Measurements from ENCODE around the gene NRTN. TPM values are rescaled to one million over a fixed set of nuclear protein-coding genes. Genes with fewer than 3 reads are reported as not detected.
"Not testable (repeated sequence)": the region's sequence is repeated elsewhere in the genome, so short reads cannot be mapped to it uniquely, and the experiment has no call there.

Gene NRTN
- total RNA-seq, 6 donors from 2014 or later = 0.77 to 13.3 (median 4.5) TPM

DNA sequence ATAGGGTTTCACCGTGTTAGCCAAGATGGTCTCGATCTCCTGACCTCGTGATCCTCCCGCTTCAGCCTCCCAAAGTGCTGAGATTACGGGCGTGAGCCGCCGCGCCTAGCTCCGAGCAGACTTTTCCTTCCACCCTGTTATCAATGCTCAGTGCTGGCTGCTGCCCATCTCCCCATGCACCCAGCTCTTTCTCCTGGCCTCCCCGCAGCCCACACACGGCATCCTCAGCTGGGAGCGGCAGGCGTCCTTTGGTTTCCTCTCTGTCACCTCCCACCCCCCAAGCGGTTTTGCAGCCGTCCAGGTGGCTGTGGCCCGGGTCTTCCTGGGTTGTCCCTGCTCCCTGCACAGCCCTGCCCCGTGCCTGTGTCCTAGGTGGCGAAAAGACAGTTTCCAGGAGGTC is 32.5 kb upstream of the NRTN start:
- no peaks in the 10 kb centered on the region for H3K9me3 ChIP-seq
- no peaks in the 10 kb centered on the region for H3K4me1 ChIP-seq
- 83 to 88% methylated on average over 17 to 19 of the region's 19 CpGs for WGBS, 2 donors
- DNase-seq = no peak
- no peaks in the 10 kb centered on the region for H3K27me3 ChIP-seq
- no peak overlapping the region for H3K4me3 ChIP-seq
- no peaks in the 10 kb centered on the region for H3K36me3 ChIP-seq
- ATAC-seq (ENCODE audit: low FRiP score in 2 of 2) = no peak
- TF ChIP-seq, protein P1, sequence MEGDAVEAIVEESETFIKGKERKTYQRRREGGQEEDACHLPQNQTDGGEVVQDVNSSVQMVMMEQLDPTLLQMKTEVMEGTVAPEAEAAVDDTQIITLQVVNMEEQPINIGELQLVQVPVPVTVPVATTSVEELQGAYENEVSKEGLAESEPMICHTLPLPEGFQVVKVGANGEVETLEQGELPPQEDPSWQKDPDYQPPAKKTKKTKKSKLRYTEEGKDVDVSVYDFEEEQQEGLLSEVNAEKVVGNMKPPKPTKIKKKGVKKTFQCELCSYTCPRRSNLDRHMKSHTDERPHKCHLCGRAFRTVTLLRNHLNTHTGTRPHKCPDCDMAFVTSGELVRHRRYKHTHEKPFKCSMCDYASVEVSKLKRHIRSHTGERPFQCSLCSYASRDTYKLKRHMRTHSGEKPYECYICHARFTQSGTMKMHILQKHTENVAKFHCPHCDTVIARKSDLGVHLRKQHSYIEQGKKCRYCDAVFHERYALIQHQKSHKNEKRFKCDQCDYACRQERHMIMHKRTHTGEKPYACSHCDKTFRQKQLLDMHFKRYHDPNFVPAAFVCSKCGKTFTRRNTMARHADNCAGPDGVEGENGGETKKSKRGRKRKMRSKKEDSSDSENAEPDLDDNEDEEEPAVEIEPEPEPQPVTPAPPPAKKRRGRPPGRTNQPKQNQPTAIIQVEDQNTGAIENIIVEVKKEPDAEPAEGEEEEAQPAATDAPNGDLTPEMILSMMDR (IDR thresholded peaks at IDR 0.05) = no peak
- TF ChIP-seq EP300 (IDR thresholded peaks at IDR 0.05) = no peak
- no peak for TF ChIP-seq POLR2A (IDR thresholded peaks at IDR 0.05)
- TF ChIP-seq POLR2AphosphoS5 (IDR thresholded peaks at IDR 0.05) = no peak
- no peak overlapping the region for H3K27ac ChIP-seq

DNA sequence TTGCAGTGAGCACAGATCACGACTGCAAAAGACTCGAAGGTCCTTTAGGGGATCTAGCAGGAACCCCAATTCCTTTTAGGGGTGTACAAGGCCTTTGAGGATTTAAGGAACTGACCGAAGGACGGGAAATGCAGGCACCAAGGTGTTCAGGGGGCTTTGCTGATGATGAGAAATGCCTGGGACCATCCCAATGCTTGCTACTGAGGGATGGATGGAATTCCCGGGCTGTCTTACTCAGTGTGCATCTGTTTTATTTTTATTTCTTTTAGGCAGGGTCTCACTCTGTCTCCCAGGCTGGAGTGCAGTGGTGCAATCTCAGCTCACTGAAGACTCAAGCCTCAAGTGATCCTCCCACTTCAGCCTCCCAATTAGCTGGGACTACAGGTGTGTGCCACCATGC is 31.6 kb upstream of the NRTN start:
- H3K27ac ChIP-seq = no peak overlapping the region
- H3K4me3 ChIP-seq = no peak overlapping the region
- no peaks in the 10 kb centered on the region for H3K36me3 ChIP-seq
- no peaks in the 10 kb centered on the region for H3K9me3 ChIP-seq
- no peak for TF ChIP-seq EP300 (IDR thresholded peaks at IDR 0.05)
- no peaks in the 10 kb centered on the region for H3K27me3 ChIP-seq
- DNase-seq (no peak), ATAC-seq (ENCODE audit: low FRiP score in 2 of 2) (no peak)
- WGBS, 2 donors = 85 to 88% methylated on average over 5 of the region's 5 CpGs
- no peaks in the 10 kb centered on the region for H3K4me1 ChIP-seq

DNA sequence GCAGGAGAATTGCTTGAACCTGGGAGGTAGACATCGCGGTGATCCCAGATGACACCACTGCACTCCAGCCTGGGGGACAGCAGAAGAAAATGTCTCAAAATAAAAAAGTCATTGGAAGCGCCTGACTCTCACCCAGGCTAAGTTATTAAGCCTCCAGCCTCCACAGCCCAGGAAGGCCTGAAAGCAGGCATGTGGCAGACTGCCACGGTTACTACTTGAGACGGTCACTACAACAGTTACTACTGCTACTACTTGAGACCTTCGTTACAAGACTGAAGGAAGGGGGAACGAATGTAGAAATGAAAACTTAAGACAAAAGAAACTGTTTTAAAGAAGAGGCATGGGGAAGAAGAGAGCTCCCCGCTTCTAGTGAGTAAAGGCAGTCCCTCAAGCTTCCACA is 29.9 kb upstream of the NRTN start:
- Histone ChIP-seq H3K27ac (no peak overlapping the region), H3K9me3 (no peaks in the 10 kb centered on the region), H3K4me1 (no peaks in the 10 kb centered on the region), H3K36me3 (no peaks in the 10 kb centered on the region), H3K4me3 (no peak overlapping the region), H3K27me3 (no peaks in the 10 kb centered on the region)
- TF ChIP-seq POLR2A (IDR thresholded peaks at IDR 0.05) = no peak
- TF ChIP-seq, protein P1 (IDR thresholded peaks at IDR 0.05) = no peak
- no peak for TF ChIP-seq EP300 (IDR thresholded peaks at IDR 0.05)
- TF ChIP-seq POLR2AphosphoS5 (IDR thresholded peaks at IDR 0.05) = no peak
- DNase-seq (no peak), ATAC-seq (ENCODE audit: low FRiP score in 2 of 2) (no peak)
- WGBS, 2 donors = 75 to 78% methylated on average over 8 of the region's 8 CpGs

DNA sequence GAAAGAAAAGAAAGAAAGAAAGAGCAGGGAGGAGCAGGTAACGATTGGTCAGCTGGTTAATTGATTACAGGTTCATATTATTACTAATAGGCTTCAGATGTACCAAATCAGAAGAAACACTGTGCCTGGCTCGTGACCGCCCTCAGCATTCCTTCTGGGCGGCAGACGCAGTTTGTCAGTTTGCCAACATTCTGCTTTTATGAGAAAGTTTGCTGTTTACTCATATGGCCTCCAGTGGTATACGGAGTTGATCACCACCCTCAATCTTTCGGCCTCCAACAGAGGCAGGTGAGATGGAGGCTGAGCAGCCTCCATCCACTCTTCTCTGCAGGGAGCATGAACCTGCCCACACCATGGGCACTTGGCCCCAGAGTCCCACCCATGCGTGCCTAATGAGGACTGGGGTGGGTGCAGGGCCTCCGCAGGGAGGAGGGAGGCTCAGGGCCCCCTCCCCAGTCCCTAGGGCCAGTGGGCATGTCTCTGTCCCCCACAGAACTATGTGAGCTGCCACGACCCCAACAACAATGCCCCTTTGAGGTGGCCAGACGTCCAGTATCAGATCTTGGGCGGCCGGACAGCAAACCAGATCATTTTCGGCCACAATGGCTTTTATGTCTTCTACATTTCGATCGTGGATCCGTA is 29.1 kb upstream of the NRTN start:
- TF ChIP-seq POLR2AphosphoS5 (IDR thresholded peaks at IDR 0.05) = no peak
- no peak for TF ChIP-seq POLR2A (IDR thresholded peaks at IDR 0.05)
- TF ChIP-seq, protein P1 (IDR thresholded peaks at IDR 0.05) = no peak
- no peak for TF ChIP-seq EP300 (IDR thresholded peaks at IDR 0.05)
- peak in 1 of 2 donors; percentile 24 for ATAC-seq (ENCODE audit: low FRiP score in 2 of 2)
- H3K27me3 ChIP-seq = no peaks in the 10 kb centered on the region
- no peak for DNase-seq
- H3K9me3 ChIP-seq = no peaks in the 10 kb centered on the region
- H3K4me1 ChIP-seq = no peaks in the 10 kb centered on the region
- H3K4me3 ChIP-seq = no peak overlapping the region
- WGBS, 2 donors = 72 to 74% methylated on average over 17 of the region's 17 CpGs
- H3K36me3 ChIP-seq = no peaks in the 10 kb centered on the region
- H3K27ac ChIP-seq = no peak overlapping the region

DNA sequence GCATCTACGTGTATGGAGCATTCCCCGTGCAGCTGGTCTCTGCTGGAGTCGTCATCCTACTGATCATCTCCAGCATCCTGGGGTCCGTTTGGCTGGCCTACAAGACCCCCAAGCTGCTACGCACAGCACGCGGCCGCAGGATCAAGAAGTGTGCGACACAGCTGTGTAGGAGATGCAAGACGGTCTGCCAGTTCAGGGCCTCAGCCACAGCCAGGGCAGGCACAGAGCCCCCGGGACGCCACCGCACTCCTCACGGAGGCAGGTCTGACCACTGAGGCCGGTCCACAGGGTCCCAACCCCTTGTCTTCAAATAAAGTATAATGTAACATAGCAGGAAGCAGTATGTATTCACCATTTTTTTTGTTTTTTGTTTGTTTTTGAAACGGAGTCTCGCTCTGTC is 26.5 kb upstream of the NRTN start:
- TF ChIP-seq, protein P1 (IDR thresholded peaks at IDR 0.05) = no peak
- TF ChIP-seq EP300 (IDR thresholded peaks at IDR 0.05) (no peak), POLR2AphosphoS5 (IDR thresholded peaks at IDR 0.05) (no peak), POLR2A (IDR thresholded peaks at IDR 0.05) (no peak)
- Histone ChIP-seq H3K36me3 (peaks cover 0 to 7% (median 0%) of the 10 kb centered on the region in 4 donors), H3K27ac (no peak overlapping the region), H3K9me3 (no peaks in the 10 kb centered on the region), H3K4me1 (no peaks in the 10 kb centered on the region), H3K4me3 (no peak overlapping the region), H3K27me3 (no peaks in the 10 kb centered on the region)
- ATAC-seq (ENCODE audit: low FRiP score in 2 of 2) (peak in 1 of 2 donors; percentile 24), DNase-seq (no peak)
- 82 to 89% methylated on average over 10 to 17 of the region's 17 CpGs for WGBS, 2 donors

DNA sequence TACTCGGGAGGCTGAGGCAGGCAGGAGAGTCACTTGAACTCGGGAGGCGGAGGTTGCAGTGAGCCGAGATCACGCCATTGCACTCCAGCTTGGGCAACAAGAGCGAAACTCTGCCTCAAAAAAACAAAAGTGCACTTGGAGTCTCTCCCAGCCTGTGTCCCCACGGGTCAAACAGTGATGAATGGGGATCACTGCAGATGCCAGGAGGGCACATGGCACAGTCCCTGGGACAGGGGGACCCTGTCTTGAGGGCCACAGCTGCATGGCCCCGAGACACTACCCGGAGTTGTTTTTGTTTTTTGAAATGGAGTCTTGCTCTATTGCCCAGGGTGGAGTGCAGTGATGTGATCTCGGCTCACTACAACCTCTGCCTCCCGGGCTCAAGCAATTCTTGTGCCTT is 24.0 kb upstream of the NRTN start:
- not testable (repeated sequence) for H3K4me3 ChIP-seq; H3K27ac ChIP-seq; ATAC-seq (ENCODE audit: low FRiP score in 2 of 2); H3K4me1 ChIP-seq; DNase-seq; H3K27me3 ChIP-seq; H3K9me3 ChIP-seq
- peaks cover 13 to 30% (median 20%) of the 10 kb centered on the region in 4 donors for H3K36me3 ChIP-seq
- WGBS, 2 donors = 83 to 88% methylated on average over 8 to 11 of the region's 11 CpGs
